Mesendoderm (in vitro differentiated cells): ENCODE results near the gene RELL1.

Experiments
- DNase-seq: peaks from one replicate; pipeline ENCODE4 v3.0.0; 2013
- H2AK5ac ChIP-seq: 2 replicates; pipeline ENCODE4 v1.6.1; 2013; ENCODE audit warnings: low read length, inconsistent platforms
- H2BK120ac ChIP-seq: 2 replicates; pipeline ENCODE4 v1.6.1; 2013; ENCODE audit warnings: low read depth, mild to moderate bottlenecking, low read length, moderate library complexity, mixed read lengths
- H2BK15ac ChIP-seq: replicated peaks from 2 replicates; pipeline ENCODE4 v1.6.1; 2013; ENCODE audit warnings: low read depth, mild to moderate bottlenecking, moderate library complexity
- H2BK5ac ChIP-seq: 2 replicates; pipeline ENCODE4 v1.6.1; 2013; ENCODE audit warnings: low read length, inconsistent platforms
- H3K18ac ChIP-seq: 2 replicates; pipeline ENCODE4 v1.6.1; 2013; ENCODE audit warnings: mild to moderate bottlenecking, low read length, mixed read lengths
- H3K23ac ChIP-seq: one replicate; pipeline ENCODE4 v1.6.1; 2013; ENCODE audit warnings: low read length
- H3K27ac ChIP-seq: 2 replicates; pipeline ENCODE4 v1.5.1; 2013; ENCODE audit warnings: low read depth, mild to moderate bottlenecking, inconsistent platforms, low read length, moderate library complexity
- H3K27me3 ChIP-seq: 2 replicates; pipeline ENCODE4 v1.6.1; 2013; ENCODE audit warnings: low read length, control low read depth, mild to moderate bottlenecking, inconsistent platforms; ENCODE audit not compliant: insufficient read depth, poor library complexity
- H3K36me3 ChIP-seq: 2 replicates; pipeline ENCODE4 v1.6.1; 2013; ENCODE audit warnings: low read length, inconsistent platforms; ENCODE audit not compliant: control insufficient read depth, insufficient read depth
- H3K4ac ChIP-seq: one replicate; pipeline ENCODE4 v1.6.1; 2013; ENCODE audit warnings: low read depth, mild to moderate bottlenecking, low read length, moderate library complexity
- H3K4me1 ChIP-seq: 2 replicates; pipeline ENCODE4 v1.6.1; 2013; ENCODE audit warnings: low read depth, low read length, inconsistent platforms; ENCODE audit not compliant: control insufficient read depth
- H3K4me2 ChIP-seq: 2 replicates; pipeline ENCODE4 v1.6.1; 2013; ENCODE audit warnings: low read length
- H3K4me3 ChIP-seq: 2 replicates; pipeline ENCODE4 v1.5.1; 2013; ENCODE audit warnings: mild to moderate bottlenecking, low read length
- H3K56ac ChIP-seq: one replicate; pipeline ENCODE4 v1.6.1; 2013; ENCODE audit warnings: low read length
- H3K79me1 ChIP-seq: 2 replicates; pipeline ENCODE4 v1.6.1; 2013; ENCODE audit warnings: low read length, inconsistent platforms
- H3K79me2 ChIP-seq: 2 replicates; pipeline ENCODE4 v1.6.1; 2013; ENCODE audit warnings: mild to moderate bottlenecking, low read length; ENCODE audit not compliant: control insufficient read depth, insufficient read depth
- H3K9ac ChIP-seq: 2 replicates; pipeline ENCODE4 v1.6.1; 2013; ENCODE audit warnings: low read length, inconsistent platforms
- H4K5ac ChIP-seq: one replicate; pipeline ENCODE4 v1.6.1; 2013; ENCODE audit warnings: low read length
- H4K8ac ChIP-seq: one replicate; pipeline ENCODE4 v1.6.1; 2013; ENCODE audit warnings: low read depth, mild to moderate bottlenecking, control low read depth, low read length, moderate library complexity
- WGBS: extraction: QIAGEN DNeasy Blood & Tissue Kit; methylation state at CpG from one replicate; pipeline ENCODE4 v1.1.7; 2013; ENCODE audit warnings: low lambda C conversion rate, missing lambda C conversion rate; ENCODE audit not compliant: insufficient coverage; ENCODE audit errors: extremely low coverage; 5-methylcytosine and 5-hydroxymethylcytosine counted together

RELL1 gene

DNA sequence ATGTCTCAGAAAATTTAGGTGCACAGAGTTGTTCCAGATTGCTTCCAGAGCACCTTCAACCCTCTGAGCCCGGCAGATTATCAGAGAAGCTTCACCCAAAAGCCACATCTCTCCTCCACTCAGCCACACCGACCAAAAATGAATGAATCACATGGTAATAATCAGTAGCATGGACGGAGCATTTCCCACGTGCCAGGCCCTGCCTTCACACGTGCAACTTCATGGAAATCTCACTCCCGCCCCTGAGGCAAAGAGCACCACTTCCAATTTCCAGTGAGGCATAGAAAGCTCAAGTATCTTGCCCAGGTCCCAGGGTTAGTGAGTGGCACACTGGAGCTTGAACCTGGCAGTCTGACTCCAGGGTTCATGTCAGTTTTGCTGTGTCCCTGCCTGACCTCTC, 56.5 kb downstream of the RELL1 start:
- Histone ChIP-seq H3K36me3 (peaks cover 5% of the 10 kb centered on the region), H3K4me2 (no peak overlapping the region), H2BK15ac (no peak overlapping the region), H3K27me3 (no peaks in the 10 kb centered on the region), H4K8ac (no peak overlapping the region), H3K23ac (no peak overlapping the region), H3K9ac (no peak overlapping the region), H3K27ac (no peak overlapping the region), H3K4me3 (no peak overlapping the region), H3K4me1 (no peaks in the 10 kb centered on the region), H2BK5ac (no peak overlapping the region), H3K18ac (no peak overlapping the region), H3K79me2 (no peaks in the 10 kb centered on the region), H3K4ac (no peak overlapping the region), H2AK5ac (no peak overlapping the region), H2BK120ac (no peak overlapping the region), H4K5ac (no peak overlapping the region), H3K79me1 (no peaks in the 10 kb centered on the region), H3K56ac (no peak overlapping the region)
- DNase-seq = no peak
- WGBS = no CpG with 5 or more reads among the region's 6 CpGs

- H3K9ac ChIP-seq = no peak overlapping the region
Observed at GRCh38 chr4:37628977-37629609, 57.1 kb downstream of the RELL1 start.

GRCh38 chr4:37627263-37627662, 58.9 kb downstream of the RELL1 start:
- Histone ChIP-seq H3K27ac (no peak overlapping the region), H3K27me3 (no peaks in the 10 kb centered on the region), H3K4me2 (no peak overlapping the region), H3K9ac (no peak overlapping the region), H3K79me1 (no peaks in the 10 kb centered on the region), H3K23ac (no peak overlapping the region), H4K5ac (no peak overlapping the region), H2AK5ac (no peak overlapping the region), H3K79me2 (no peaks in the 10 kb centered on the region), H2BK120ac (no peak overlapping the region), H3K4me3 (no peak overlapping the region), H2BK5ac (no peak overlapping the region), H4K8ac (no peak overlapping the region), H3K56ac (no peak overlapping the region), H2BK15ac (no peak overlapping the region), H3K36me3 (peaks cover 2% of the 10 kb centered on the region), H3K4me1 (no peaks in the 10 kb centered on the region), H3K18ac (no peak overlapping the region), H3K4ac (no peak overlapping the region)
- no CpG with 5 or more reads among the region's 3 CpGs for whole genome bisulfite sequencing
- no peak for DNase-seq

More at GRCh38 chr4:37628977-37629609, 57.1 kb downstream of the RELL1 start:
- no peak overlapping the region for H3K4ac ChIP-seq
- no peak overlapping the region for H3K56ac ChIP-seq
- no peaks in the 10 kb centered on the region for H3K79me2 ChIP-seq
- peak; percentile 33 for DNase-seq
- no peak overlapping the region for H2AK5ac ChIP-seq
- H3K23ac ChIP-seq = no peak overlapping the region
- no peak overlapping the region for H3K27ac ChIP-seq
- no peak overlapping the region for H3K18ac ChIP-seq
- H3K36me3 ChIP-seq = peaks cover 5% of the 10 kb centered on the region
- no peak overlapping the region for H4K5ac ChIP-seq
- H3K79me1 ChIP-seq = no peaks in the 10 kb centered on the region
- WGBS = no CpG with 5 or more reads among the region's 4 CpGs
- H2BK5ac ChIP-seq = no peak overlapping the region
- H3K4me1 ChIP-seq = no peaks in the 10 kb centered on the region
- no peak overlapping the region for H2BK120ac ChIP-seq
- H2BK15ac ChIP-seq = no peak overlapping the region
- H3K4me2 ChIP-seq = no peak overlapping the region
- H3K27me3 ChIP-seq = no peaks in the 10 kb centered on the region
- no peak overlapping the region for H4K8ac ChIP-seq
- no peak overlapping the region for H3K4me3 ChIP-seq

- DNase-seq = no peak
- Histone ChIP-seq H3K4ac (no peak overlapping the region), H3K27ac (no peak overlapping the region), H3K79me1 (no peaks in the 10 kb centered on the region), H4K5ac (no peak overlapping the region), H3K18ac (no peak overlapping the region), H3K4me1 (no peaks in the 10 kb centered on the region), H2BK5ac (no peak overlapping the region), H2BK120ac (no peak overlapping the region), H3K56ac (no peak overlapping the region), H3K79me2 (no peaks in the 10 kb centered on the region), H3K36me3 (peaks cover 2% of the 10 kb centered on the region), H3K4me3 (no peak overlapping the region), H4K8ac (no peak overlapping the region), H2AK5ac (no peak overlapping the region), H2BK15ac (no peak overlapping the region), H3K4me2 (no peak overlapping the region), H3K23ac (no peak overlapping the region), H3K9ac (no peak overlapping the region), H3K27me3 (no peaks in the 10 kb centered on the region)
- no CpG with 5 or more reads among the region's 1 CpG for WGBS
Observed at GRCh38 chr4:37625499-37625898, 60.7 kb downstream of the RELL1 start.

DNA sequence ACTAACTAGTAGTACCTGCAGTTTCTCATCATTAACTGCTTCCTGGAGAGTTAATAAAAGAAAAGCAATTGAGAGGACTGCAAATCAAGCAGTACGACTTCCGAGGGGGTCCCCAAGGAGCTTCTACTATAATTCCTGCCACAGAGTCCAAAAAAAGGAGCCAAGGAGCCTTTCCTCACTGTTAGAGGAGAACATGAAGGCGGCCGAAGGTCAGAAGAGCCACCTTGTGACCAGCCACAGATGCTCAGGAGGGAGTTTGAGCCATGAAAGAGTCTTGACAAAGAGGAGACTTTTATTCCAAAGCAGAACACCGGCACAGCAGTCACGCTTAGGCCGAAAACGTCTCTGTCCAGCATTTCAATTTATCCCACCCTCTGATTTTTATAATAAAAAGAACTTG, 62.2 kb downstream of the RELL1 start:
- WGBS = no CpG with 5 or more reads among the region's 8 CpGs
- no peak for DNase-seq
- no peak overlapping the region for H2BK5ac ChIP-seq
- no peak overlapping the region for H4K5ac ChIP-seq
- no peak overlapping the region for H3K18ac ChIP-seq
- H3K36me3 ChIP-seq = no peaks in the 10 kb centered on the region
- no peak overlapping the region for H4K8ac ChIP-seq
- no peak overlapping the region for H3K56ac ChIP-seq
- no peak overlapping the region for H3K27ac ChIP-seq
- H3K9ac ChIP-seq = no peak overlapping the region
- H3K79me2 ChIP-seq = no peaks in the 10 kb centered on the region
- no peaks in the 10 kb centered on the region for H3K27me3 ChIP-seq
- no peaks in the 10 kb centered on the region for H3K79me1 ChIP-seq
- no peak overlapping the region for H3K4me2 ChIP-seq
- H3K4me3 ChIP-seq = no peak overlapping the region
- no peak overlapping the region for H2AK5ac ChIP-seq
- no peaks in the 10 kb centered on the region for H3K4me1 ChIP-seq
- H3K23ac ChIP-seq = no peak overlapping the region
- no peak overlapping the region for H3K4ac ChIP-seq
- no peak overlapping the region for H2BK15ac ChIP-seq
- H2BK120ac ChIP-seq = no peak overlapping the region

GRCh38 chr4:37623125-37623524, 63.1 kb downstream of the RELL1 start:
- no CpG with 5 or more reads among the region's 4 CpGs for WGBS
- H4K5ac ChIP-seq = no peak overlapping the region

More at GRCh38 chr4:37623125-37623524, 63.1 kb downstream of the RELL1 start:
- Histone ChIP-seq H3K56ac (no peak overlapping the region), H2AK5ac (no peak overlapping the region), H3K4me1 (no peaks in the 10 kb centered on the region), H3K79me2 (no peaks in the 10 kb centered on the region), H3K9ac (no peak overlapping the region), H2BK120ac (no peak overlapping the region), H3K36me3 (no peaks in the 10 kb centered on the region), H3K79me1 (no peaks in the 10 kb centered on the region), H3K23ac (no peak overlapping the region), H3K18ac (no peak overlapping the region), H3K4ac (no peak overlapping the region), H2BK15ac (no peak overlapping the region), H3K4me2 (no peak overlapping the region), H4K8ac (no peak overlapping the region), H3K27ac (no peak overlapping the region), H2BK5ac (no peak overlapping the region), H3K4me3 (no peak overlapping the region), H3K27me3 (no peaks in the 10 kb centered on the region)
- DNase-seq = no peak
